Neural cell (in vitro differentiated cells): Measurements from ENCODE around the gene B3GNT5. TPM values are rescaled to one million over a fixed set of nuclear protein-coding genes. Genes with fewer than 3 reads are reported as not detected.
A peak's percentile ranks its signal among the peaks of the same experiment; 100 is the strongest.

Source experiments
- H2AFZ ChIP-seq: fragments of 200-600, 300-800 bp; sonication (generic), shearing (Covaris generic); 2 replicates; pipeline ENCODE4 v1.6.0; 2014; ENCODE audit warnings: low read depth, mild to moderate bottlenecking, antibody characterized with exemption, low read length, moderate library complexity
- H3F3A ChIP-seq: fragments of 200-600 bp; shearing (Covaris generic); 2 replicates; pipeline ENCODE4 v1.6.1; 2016; ENCODE audit warnings: mild to moderate bottlenecking, moderate library complexity, mixed read lengths, antibody characterized with exemption, low read length; ENCODE audit not compliant: insufficient read depth, poor library complexity, severe bottlenecking
- H3K27ac ChIP-seq: fragments of 200-600, 300-800 bp; sonication (generic), shearing (Covaris generic); 2 replicates; pipeline ENCODE4 v1.5.1; 2014; ENCODE audit warnings: mild to moderate bottlenecking, low read length, moderate library complexity
- H3K27me3 ChIP-seq: fragments of 300-800, 200-600 bp; sonication (generic), shearing (Covaris generic); 2 replicates; pipeline ENCODE4 v1.6.0; 2014; ENCODE audit warnings: mild to moderate bottlenecking, low read depth, low read length, moderate library complexity; ENCODE audit not compliant: insufficient read depth
- H3K36me3 ChIP-seq: fragments of 300-800, 200-600 bp; sonication (generic), shearing (Covaris generic); 2 replicates; pipeline ENCODE4 v1.5.1; 2014; ENCODE audit warnings: mild to moderate bottlenecking, antibody characterized with exemption, low read length, moderate library complexity; ENCODE audit not compliant: insufficient read depth
- H3K4me2 ChIP-seq: fragments of 300-800, 200-600 bp; sonication (generic), shearing (Covaris generic); 2 replicates; pipeline ENCODE4 v1.6.0; 2014; ENCODE audit warnings: mild to moderate bottlenecking, low read length
- H3K4me3 ChIP-seq: fragments of 300-800, 200-600 bp; sonication (generic), shearing (Covaris generic); 2 replicates; pipeline ENCODE4 v1.5.1; 2014; ENCODE audit warnings: mild to moderate bottlenecking, low read length, moderate library complexity
- H3K79me2 ChIP-seq: fragments of 200-600 bp; shearing (Covaris generic); replicated peaks from 2 replicates; pipeline ENCODE4 v1.6.0; 2014; ENCODE audit warnings: mild to moderate bottlenecking, low read length, moderate library complexity; ENCODE audit not compliant: insufficient read depth
- H3K9ac ChIP-seq: fragments of 300-800, 200-600 bp; sonication (generic), shearing (Covaris generic); 2 replicates; pipeline ENCODE4 v1.6.1; 2016; ENCODE audit warnings: mild to moderate bottlenecking, low read length, mixed read lengths
- H3K9me2 ChIP-seq: fragments of 200-600 bp; shearing (Covaris generic); 2 replicates; pipeline ENCODE4 v1.6.1; 2016; ENCODE audit warnings: mild to moderate bottlenecking, low read length, mixed read lengths; ENCODE audit not compliant: insufficient read depth
- H3K9me3 ChIP-seq: fragments of 200-600, 300-800 bp; sonication (generic), shearing (Covaris generic); 2 replicates; pipeline ENCODE4 v1.6.1; 2016; ENCODE audit warnings: mild to moderate bottlenecking, mixed run types, low read length, moderate library complexity, mixed read lengths
- H4K20me1 ChIP-seq: fragments of 200-600 bp; shearing (Covaris generic); 2 replicates; pipeline ENCODE4 v1.6.1; 2016; ENCODE audit warnings: mild to moderate bottlenecking, mixed run types; ENCODE audit not compliant: insufficient read depth
- CTCF ChIP-seq: fragments of 450-650 bp; IDR thresholded peaks from 2 replicates; pipeline ENCODE4 v1.5.1; 2014; ENCODE audit warnings: antibody characterized with exemption, mild to moderate bottlenecking, moderate library complexity; ENCODE audit not compliant: poor library complexity, severe bottlenecking
- EP300 ChIP-seq: fragments of 450-650 bp; conservative IDR thresholded peaks from 2 replicates; pipeline ENCODE4 v1.6.1; 2014; ENCODE audit warnings: antibody characterized with exemption, mild to moderate bottlenecking, moderate library complexity; ENCODE audit not compliant: poor library complexity, severe bottlenecking
- EZH2 ChIP-seq: fragments of 200-600, 300-800 bp; shearing (Covaris generic), sonication (generic); IDR thresholded peaks from 2 replicates; pipeline ENCODE4 v1.6.1; 2014; ENCODE audit warnings: antibody characterized with exemption, low read length, borderline replicate concordance, mild to moderate bottlenecking; ENCODE audit not compliant: insufficient read depth, poor library complexity, severe bottlenecking
- MXI1 ChIP-seq: fragments of 450-650 bp; conservative IDR thresholded peaks from 2 replicates; pipeline ENCODE4 v1.6.1; 2014; ENCODE audit warnings: antibody characterized with exemption, mild to moderate bottlenecking; ENCODE audit not compliant: poor library complexity, severe bottlenecking
- POLR2AphosphoS5 ChIP-seq: IDR thresholded peaks from 2 replicates; pipeline ENCODE4 v1.6.1; 2012
- RAD21 ChIP-seq: fragments of 450-650 bp; conservative IDR thresholded peaks from 2 replicates; pipeline ENCODE4 v1.6.1; 2014; ENCODE audit warnings: antibody characterized with exemption, mild to moderate bottlenecking, moderate library complexity
- REST ChIP-seq: IDR thresholded peaks from 2 replicates; pipeline ENCODE4 v1.6.1; 2012; ENCODE audit warnings: borderline replicate concordance
- SMC3 ChIP-seq: fragments of 450-650 bp; conservative IDR thresholded peaks from 2 replicates; pipeline ENCODE4 v1.6.1; 2014; ENCODE audit warnings: antibody characterized with exemption, mild to moderate bottlenecking, moderate library complexity; ENCODE audit not compliant: poor library complexity
- TAF1 ChIP-seq: IDR thresholded peaks from 2 replicates; pipeline ENCODE4 v1.6.1; 2012; ENCODE audit warnings: low read depth
- polyA plus RNA-seq: library from polyadenylated mRNA; depleted of rRNA; stranded (reverse); fragments of >200 nt; gene quantifications from 2 replicates; pipeline ENCODE4 v1.2.3, GENCODE V29; 2014

Gene B3GNT5
- polyA plus RNA-seq, 1 donor from 2014 or later, result 6.1 TPM

GRCh38 chr3:183217548-183218332 lies 35.3 kb upstream of the B3GNT5 start:
- Histone ChIP-seq H3K79me2 (no peaks in the 10 kb centered on the region), H3K9me2 (no peaks in the 10 kb centered on the region), H3K4me3 (no peak overlapping the region), H3K27ac (peak overlapping the region; percentile 26), H3K9ac (peak overlapping the region; percentile 10), H3F3A (no peaks in the 10 kb centered on the region), H3K9me3 (no peaks in the 10 kb centered on the region), H3K4me2 (no peak overlapping the region), H3K36me3 (no peaks in the 10 kb centered on the region), H3K27me3 (no peaks in the 10 kb centered on the region), H2AFZ (no peak overlapping the region), H4K20me1 (no peaks in the 10 kb centered on the region)
- peak; percentile 18 for TF ChIP-seq POLR2AphosphoS5
- no peak for TF ChIP-seq TAF1

GRCh38 chr3:183218826-183219225 lies 34.2 kb upstream of the B3GNT5 start:
- Histone ChIP-seq H4K20me1 (no peaks in the 10 kb centered on the region), H3F3A (no peaks in the 10 kb centered on the region)

More at GRCh38 chr3:183218826-183219225, 34.2 kb upstream of the B3GNT5 start:
- Histone ChIP-seq H3K36me3 (no peaks in the 10 kb centered on the region), H3K27me3 (no peaks in the 10 kb centered on the region), H3K9ac (no peak overlapping the region), H3K79me2 (no peaks in the 10 kb centered on the region), H3K4me2 (no peak overlapping the region), H3K9me2 (no peaks in the 10 kb centered on the region), H2AFZ (no peak overlapping the region), H3K27ac (no peak overlapping the region), H3K9me3 (no peaks in the 10 kb centered on the region), H3K4me3 (no peak overlapping the region)
- TF ChIP-seq EP300 (no peak), POLR2AphosphoS5 (no peak), EZH2 (no peak), TAF1 (no peak), REST (no peak), MXI1 (no peak), CTCF (no peak), SMC3 (no peak), RAD21 (no peak)
